ENCODE measurements around the gene MICALL1.

MICALL1 gene

GRCh38 chr22:37910890-37911672 lies 5.0 kb downstream of the MICALL1 start:
- DNase-seq (ENCODE audit: low read depth, low spot score): no peak
- TF ChIP-seq POLR2AphosphoS5 (IDR thresholded peaks at IDR 0.05; ENCODE audit: borderline replicate concordance, low read depth, low read length) (no peak), FOXP2 (optimal IDR thresholded peaks at IDR 0.05; ENCODE audit: control extremely low read depth, extremely low read length, insufficient read depth) (no peak), EZH2 (IDR thresholded peaks at IDR 0.05) (no peak)
- Histone ChIP-seq H3K4me3 (no peak overlapping the region), H3K36me3 (ENCODE audit: insufficient read depth, low read length) (no peaks in the 10 kb centered on the region; the same call in 1 of the 2 replicates), H3K9ac (ENCODE audit: insufficient read length) (no peak overlapping the region), H3K27ac (no peak overlapping the region), H3K9me3 (ENCODE audit: low read depth, low read length) (no peaks in the 10 kb centered on the region)

- H3K27ac ChIP-seq: no peak overlapping the region
- DNase-seq (ENCODE audit: low read depth, low spot score): no peak
- H3K9me3 ChIP-seq (ENCODE audit: low read depth, low read length): no peaks in the 10 kb centered on the region
- TF ChIP-seq EZH2 (IDR thresholded peaks at IDR 0.05): no peak
- no peak for TF ChIP-seq POLR2AphosphoS5 (IDR thresholded peaks at IDR 0.05; ENCODE audit: borderline replicate concordance, low read depth, low read length)
- no peak for TF ChIP-seq FOXP2 (optimal IDR thresholded peaks at IDR 0.05; ENCODE audit: control extremely low read depth, extremely low read length, insufficient read depth)
- H3K9ac ChIP-seq (ENCODE audit: insufficient read length): no peak overlapping the region
- peaks cover 4% of the 10 kb centered on the region; the same call in 1 of the 2 replicates for H3K36me3 ChIP-seq (ENCODE audit: insufficient read depth, low read length)
- H3K4me3 ChIP-seq: no peak overlapping the region
Measured at GRCh38 chr22:37911697-37912096, 5.6 kb downstream of the MICALL1 start.

DNA sequence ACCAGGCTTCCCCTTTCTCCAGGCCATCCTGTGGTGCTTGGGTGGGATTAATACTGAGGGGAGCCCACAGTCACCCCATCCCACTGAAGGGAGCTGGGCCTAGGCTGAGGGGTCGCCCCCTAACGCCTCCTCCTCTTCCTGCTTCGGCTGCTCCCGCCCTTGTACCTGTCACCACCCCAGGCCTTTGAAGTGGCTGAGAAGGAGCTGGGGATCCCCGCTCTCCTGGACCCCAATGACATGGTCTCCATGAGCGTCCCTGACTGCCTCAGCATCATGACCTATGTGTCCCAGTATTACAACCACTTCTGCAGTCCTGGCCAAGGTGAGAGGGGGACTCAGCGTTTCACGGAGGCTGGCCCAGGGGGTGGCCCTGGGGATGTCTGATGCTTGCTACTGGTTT lies 6.1 kb downstream of the MICALL1 start:
- H3K9ac ChIP-seq (ENCODE audit: insufficient read length): no peak overlapping the region
- no peaks in the 10 kb centered on the region for H3K9me3 ChIP-seq (ENCODE audit: low read depth, low read length)
- TF ChIP-seq FOXP2 (optimal IDR thresholded peaks at IDR 0.05; ENCODE audit: control extremely low read depth, extremely low read length, insufficient read depth) (no peak), POLR2AphosphoS5 (IDR thresholded peaks at IDR 0.05; ENCODE audit: borderline replicate concordance, low read depth, low read length) (no peak), EZH2 (IDR thresholded peaks at IDR 0.05) (no peak)
- H3K4me3 ChIP-seq: no peak overlapping the region
- no peak for DNase-seq (ENCODE audit: low read depth, low spot score)
- peaks cover 5% of the 10 kb centered on the region; the same call in 1 of the 2 replicates for H3K36me3 ChIP-seq (ENCODE audit: insufficient read depth, low read length)
- no peak overlapping the region for H3K27ac ChIP-seq

DNA sequence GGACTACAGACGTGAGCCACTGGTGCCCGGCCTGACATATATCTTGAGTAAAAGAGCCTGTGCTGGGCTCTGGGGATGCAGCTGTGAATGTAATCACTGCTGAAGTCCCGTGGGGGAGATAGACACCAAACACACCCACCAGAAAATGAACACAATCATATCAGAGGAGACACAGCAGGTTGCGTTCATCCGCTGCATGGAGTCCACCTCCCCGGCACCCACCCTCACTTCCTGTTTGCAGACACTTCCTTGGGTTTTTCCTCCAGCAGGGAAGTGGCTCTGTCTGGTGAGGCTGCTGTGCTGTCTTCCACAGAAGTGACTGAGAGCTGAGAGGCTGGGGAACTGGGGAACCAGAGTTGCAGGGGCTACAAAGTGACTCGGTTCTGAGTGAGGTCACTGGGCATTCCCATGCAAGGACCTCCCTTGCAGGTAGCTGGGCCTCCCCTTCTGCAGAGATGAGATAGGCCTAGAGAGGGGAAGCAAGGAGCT lies 7.2 kb downstream of the MICALL1 start:
- DNase-seq (ENCODE audit: low read depth, low spot score): no peak
- no peak overlapping the region for H3K4me3 ChIP-seq
- no peaks in the 10 kb centered on the region for H3K9me3 ChIP-seq (ENCODE audit: low read depth, low read length)
- H3K36me3 ChIP-seq (ENCODE audit: insufficient read depth, low read length): peaks cover 16% of the 10 kb centered on the region; the same call in 1 of the 2 replicates
- no peak overlapping the region for H3K27ac ChIP-seq
- TF ChIP-seq EZH2 (IDR thresholded peaks at IDR 0.05): no peak
- no peak overlapping the region for H3K9ac ChIP-seq (ENCODE audit: insufficient read length)

DNA sequence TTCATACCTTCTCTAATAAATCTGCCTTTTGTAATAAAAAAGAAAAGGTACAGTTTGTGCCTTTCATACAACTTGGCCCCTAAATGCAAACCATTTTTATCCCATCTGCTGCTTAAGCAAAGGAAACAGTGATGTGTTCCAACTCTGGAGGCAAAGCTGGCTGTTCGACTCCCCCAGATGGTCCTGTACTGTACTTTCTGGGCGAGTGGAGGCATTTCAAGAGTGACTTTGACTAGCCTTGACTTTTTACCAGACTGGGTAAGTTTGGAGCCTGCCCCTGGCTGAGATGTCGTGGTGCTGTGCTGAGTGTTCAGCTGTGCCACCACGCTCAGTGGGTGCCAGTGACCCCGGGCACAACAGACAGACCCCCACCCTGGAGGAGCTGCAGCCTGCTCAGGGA lies 10.2 kb downstream of the MICALL1 start:
- DNase-seq (ENCODE audit: low read depth, low spot score): no peak
- Histone ChIP-seq H3K4me3 (no peak overlapping the region), H3K27ac (no peak overlapping the region), H3K36me3 (ENCODE audit: insufficient read depth, low read length) (peaks cover 24% of the 10 kb centered on the region; the same call in 1 of the 2 replicates), H3K9me3 (ENCODE audit: low read depth, low read length) (no peaks in the 10 kb centered on the region), H3K9ac (ENCODE audit: insufficient read length) (no peak overlapping the region)
- TF ChIP-seq FOXP2 (optimal IDR thresholded peaks at IDR 0.05; ENCODE audit: control extremely low read depth, extremely low read length, insufficient read depth): no peak
- TF ChIP-seq POLR2AphosphoS5 (IDR thresholded peaks at IDR 0.05; ENCODE audit: borderline replicate concordance, low read depth, low read length): no peak
- no peak for TF ChIP-seq EZH2 (IDR thresholded peaks at IDR 0.05)

DNA sequence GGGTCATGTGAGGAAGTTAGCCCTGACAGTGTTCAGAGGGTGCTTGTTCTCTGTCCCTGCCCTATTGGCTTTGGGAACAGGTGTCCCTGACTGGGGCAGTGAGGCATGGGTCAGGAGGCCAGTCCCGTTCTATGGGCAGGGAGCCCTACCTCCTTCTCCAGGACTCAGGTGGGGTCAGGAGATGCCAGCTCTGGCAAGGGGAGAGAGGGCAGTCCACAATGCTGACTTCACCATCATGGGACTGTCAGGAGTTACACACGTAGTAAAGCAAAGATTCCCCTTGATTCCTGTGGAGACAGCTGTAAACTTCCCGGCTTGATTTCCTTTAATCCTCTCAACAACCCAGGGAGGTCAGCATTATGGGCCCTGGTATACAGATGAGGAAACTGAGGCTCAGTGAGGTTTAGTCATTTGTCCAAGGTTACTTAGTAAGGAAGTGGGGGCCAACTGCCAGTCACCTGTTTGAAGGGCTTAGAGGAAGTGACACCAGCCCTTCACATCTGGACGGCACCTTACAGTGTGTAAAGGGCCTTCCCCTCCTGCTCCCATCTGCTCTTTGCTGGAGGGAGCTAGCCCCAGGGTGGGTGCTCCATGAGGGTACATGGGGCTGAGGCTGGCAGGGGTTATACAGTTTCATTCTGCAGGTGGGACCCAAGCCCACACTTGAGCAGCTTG lies 11.9 kb downstream of the MICALL1 start:
- Histone ChIP-seq H3K4me3 (no peak overlapping the region), H3K27ac (no peak overlapping the region), H3K36me3 (ENCODE audit: insufficient read depth, low read length) (peaks cover 24% of the 10 kb centered on the region; the same call in 1 of the 2 replicates), H3K9me3 (ENCODE audit: low read depth, low read length) (no peaks in the 10 kb centered on the region), H3K9ac (ENCODE audit: insufficient read length) (no peak overlapping the region)
- TF ChIP-seq POLR2AphosphoS5 (IDR thresholded peaks at IDR 0.05; ENCODE audit: borderline replicate concordance, low read depth, low read length): no peak
- no peak for TF ChIP-seq EZH2 (IDR thresholded peaks at IDR 0.05)
- no peak for TF ChIP-seq FOXP2 (optimal IDR thresholded peaks at IDR 0.05; ENCODE audit: control extremely low read depth, extremely low read length, insufficient read depth)
- no peak for DNase-seq (ENCODE audit: low read depth, low spot score)

- Histone ChIP-seq H3K9me3 (ENCODE audit: low read depth, low read length) (no peaks in the 10 kb centered on the region), H3K27ac (no peak overlapping the region), H3K4me3 (no peak overlapping the region), H3K36me3 (ENCODE audit: insufficient read depth, low read length) (peaks cover 24% of the 10 kb centered on the region; the same call in 1 of the 2 replicates), H3K9ac (ENCODE audit: insufficient read length) (no peak overlapping the region)
- TF ChIP-seq EZH2 (IDR thresholded peaks at IDR 0.05) (no peak), FOXP2 (optimal IDR thresholded peaks at IDR 0.05; ENCODE audit: control extremely low read depth, extremely low read length, insufficient read depth) (no peak), POLR2AphosphoS5 (IDR thresholded peaks at IDR 0.05; ENCODE audit: borderline replicate concordance, low read depth, low read length) (no peak)
- no peak for DNase-seq (ENCODE audit: low read depth, low spot score)
Measured at GRCh38 chr22:37918580-37919270, 12.6 kb downstream of the MICALL1 start.

DNA sequence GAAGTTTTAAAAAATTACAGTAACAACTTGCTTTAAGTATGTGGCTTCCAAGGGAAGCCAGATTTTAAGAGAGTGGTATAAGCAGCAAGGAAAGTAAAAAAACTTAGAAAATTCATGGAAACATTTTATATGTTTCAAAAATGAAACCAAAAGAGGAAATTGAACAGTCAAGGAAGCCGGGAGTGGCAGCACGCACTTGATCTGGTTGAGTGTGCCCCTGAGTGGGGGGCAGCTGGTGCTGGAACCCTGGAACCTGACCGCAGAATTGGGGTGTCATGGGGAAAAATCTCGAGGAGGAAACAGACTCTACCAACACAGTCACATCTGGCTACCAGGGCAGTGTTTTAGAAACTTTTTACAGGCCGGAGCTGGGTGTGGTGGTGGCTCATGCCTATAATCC lies 14.0 kb downstream of the MICALL1 start:
- Histone ChIP-seq H3K36me3 (ENCODE audit: insufficient read depth, low read length) (peaks cover 24% of the 10 kb centered on the region; the same call in 1 of the 2 replicates), H3K4me3 (no peak overlapping the region), H3K9me3 (ENCODE audit: low read depth, low read length) (no peaks in the 10 kb centered on the region), H3K9ac (ENCODE audit: insufficient read length) (no peak overlapping the region), H3K27ac (no peak overlapping the region)
- no peak for DNase-seq (ENCODE audit: low read depth, low spot score)
- TF ChIP-seq FOXP2 (optimal IDR thresholded peaks at IDR 0.05; ENCODE audit: control extremely low read depth, extremely low read length, insufficient read depth) (no peak), POLR2AphosphoS5 (IDR thresholded peaks at IDR 0.05; ENCODE audit: borderline replicate concordance, low read depth, low read length) (no peak), EZH2 (IDR thresholded peaks at IDR 0.05) (no peak)

All from SK-N-MC (cell line).